ENCODE measurements around the gene ASTN1.

ASTN1 gene

GRCh38 chr1:177024623-177025022, 139.9 kb downstream of the ASTN1 start:
- DNase-seq, result no peak

DNA sequence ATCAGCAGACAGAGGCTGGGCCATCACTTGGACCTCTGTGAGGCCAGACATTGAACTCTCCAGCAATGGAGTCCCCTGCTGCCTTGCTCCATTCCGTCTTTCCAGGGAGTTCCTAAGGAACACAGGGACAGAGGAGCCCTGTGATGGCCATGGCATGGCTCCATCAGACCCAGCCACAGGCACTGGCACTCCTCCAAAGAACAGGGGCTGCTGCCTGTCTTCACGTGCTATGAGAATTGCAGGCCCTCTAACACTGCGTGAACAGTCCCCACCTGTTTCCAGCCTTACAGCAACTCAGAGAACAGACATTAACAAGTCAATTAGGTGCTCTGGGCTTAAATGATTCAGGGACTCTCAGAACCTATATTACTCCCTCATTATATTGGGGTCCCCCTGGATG, 140.8 kb downstream of the ASTN1 start:
- no peak for DNase-seq

DNA sequence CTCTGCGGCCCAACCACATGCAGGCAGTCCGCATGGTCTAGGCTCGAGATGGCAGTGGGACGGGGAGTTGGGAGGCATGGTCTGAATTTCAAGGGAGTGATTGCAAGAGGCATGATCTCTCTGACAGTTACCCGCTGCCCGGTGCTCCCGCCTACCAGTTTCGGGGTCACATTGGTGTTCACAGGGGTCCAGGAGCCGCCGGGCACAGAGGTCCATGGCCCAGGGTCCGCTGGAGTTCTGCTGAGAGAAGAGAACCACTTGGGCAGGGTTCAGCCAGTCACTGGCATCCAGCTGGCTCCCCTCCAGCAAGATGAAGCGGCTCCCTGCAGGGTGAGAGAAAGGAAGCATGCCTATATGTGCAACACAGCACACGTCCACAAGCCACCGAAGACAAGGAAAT, 141.3 kb downstream of the ASTN1 start:
- DNase-seq, result no peak

- no peak for DNase-seq
These were observed 142.8 kb downstream of the ASTN1 start for GRCh38 chr1:177021687-177022086.

DNA sequence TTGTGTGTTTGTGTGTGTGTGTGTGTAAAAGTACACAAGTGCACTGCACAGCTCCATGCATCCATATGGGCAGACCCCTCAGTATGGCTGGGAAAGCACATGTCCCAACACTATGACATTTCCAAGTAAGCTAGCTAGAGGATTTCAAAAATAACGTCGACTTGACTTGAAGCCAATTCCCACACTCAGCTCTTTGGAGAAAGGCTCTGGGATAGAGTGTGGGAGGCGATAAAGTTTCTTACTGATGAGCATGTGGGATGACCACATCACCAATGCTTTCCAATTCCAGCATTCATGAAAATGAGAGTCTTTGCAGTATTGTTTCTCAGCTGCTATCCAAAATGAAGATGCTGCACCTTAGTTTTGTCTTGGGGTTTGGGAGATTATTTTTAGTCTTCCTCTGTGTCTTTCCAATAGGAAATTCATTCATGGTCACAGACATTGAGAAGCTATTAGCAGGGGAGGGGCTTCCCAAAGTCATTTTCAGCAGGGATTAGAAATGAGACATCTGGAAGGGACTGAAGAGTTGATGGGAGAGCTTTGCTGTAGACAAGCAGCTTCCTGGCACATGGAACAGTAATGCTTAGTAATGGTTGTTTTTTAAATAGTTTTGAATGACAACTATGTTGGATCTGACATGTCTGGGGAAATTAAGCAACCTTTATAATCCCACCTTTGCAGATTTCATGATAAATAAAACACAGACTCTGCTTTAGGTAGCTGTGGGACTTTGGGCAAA, 143.5 kb downstream of the ASTN1 start:
- no peak for DNase-seq

DNA sequence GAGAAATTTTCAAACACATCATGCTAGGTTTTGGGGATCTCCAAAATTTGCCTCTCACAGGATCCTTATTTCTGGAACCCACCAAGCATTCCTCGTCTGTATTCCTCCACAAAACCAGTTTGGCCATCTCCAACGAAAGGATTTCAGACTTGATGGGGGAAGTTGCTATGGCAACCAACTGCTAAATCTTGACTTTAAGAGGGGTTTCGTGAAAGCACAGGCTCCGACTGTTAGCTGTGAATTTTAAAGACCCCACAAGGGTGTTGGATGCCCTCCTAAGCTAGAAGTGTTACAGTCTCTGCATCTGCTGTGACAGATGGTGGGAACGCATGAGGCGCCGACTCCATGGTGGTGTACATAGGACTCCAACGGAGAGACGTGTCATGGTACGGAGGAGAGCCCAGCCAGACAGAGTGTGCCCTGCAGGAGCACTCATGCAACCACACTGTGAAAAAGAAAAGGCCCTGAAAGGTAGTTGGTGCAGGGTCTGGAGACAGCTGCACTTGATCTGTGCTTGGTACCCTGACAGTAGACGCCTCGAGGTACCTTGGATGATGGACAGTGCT, 147.1 kb downstream of the ASTN1 start:
- DNase-seq, result no peak

GRCh38 chr1:177014325-177014724, 150.2 kb downstream of the ASTN1 start:
- no peak for DNase-seq

DNA sequence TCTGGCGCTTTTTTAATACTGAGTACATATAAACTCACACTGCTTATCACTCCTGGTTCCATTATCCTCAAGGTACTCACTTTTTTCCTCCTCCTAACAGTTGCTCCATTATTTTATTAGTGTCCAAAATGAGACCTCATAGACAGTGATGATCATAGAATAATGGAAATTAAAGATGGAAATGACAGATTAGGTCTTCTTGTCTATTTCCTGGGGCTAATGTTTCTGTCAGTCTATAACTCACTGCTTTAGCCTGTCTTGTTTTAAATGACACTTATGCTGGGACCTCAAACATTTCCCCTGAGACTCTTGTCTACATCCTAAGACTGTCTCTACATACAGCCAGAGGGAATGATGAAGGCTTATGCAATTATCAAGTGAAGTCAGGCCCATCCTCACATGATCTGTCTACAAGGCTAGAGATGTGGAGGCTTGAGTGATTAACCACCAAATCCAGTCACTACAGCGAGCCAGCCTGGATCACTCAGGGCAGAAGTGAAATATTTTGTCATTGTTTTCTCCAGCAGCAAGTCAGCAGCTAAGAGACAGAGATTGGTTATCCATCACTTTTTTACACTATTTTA, 152.1 kb downstream of the ASTN1 start:
- DNase-seq, result no peak

DNA sequence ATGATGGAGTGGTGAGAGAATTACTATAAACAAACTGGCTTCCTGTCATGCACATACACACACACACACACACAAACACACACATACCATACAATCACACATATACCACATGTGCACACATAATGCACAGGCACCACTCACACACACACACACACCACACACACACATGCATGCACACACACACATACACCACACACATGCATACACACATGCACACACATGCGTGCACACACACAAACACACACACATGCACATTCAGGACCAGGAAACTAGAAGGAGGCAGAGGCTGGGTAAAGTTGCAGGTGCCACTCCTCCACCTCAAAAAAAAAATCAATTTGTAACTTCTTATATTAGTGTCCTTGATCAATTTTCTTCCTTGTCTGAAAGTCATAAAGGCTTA, 153.0 kb downstream of the ASTN1 start:
- DNase-seq, result no peak

GRCh38 chr1:177010211-177010825, 154.2 kb downstream of the ASTN1 start:
- DNase-seq, result no peak

GRCh38 chr1:177008653-177009052, 155.9 kb downstream of the ASTN1 start:
- DNase-seq, result no peak

DNA sequence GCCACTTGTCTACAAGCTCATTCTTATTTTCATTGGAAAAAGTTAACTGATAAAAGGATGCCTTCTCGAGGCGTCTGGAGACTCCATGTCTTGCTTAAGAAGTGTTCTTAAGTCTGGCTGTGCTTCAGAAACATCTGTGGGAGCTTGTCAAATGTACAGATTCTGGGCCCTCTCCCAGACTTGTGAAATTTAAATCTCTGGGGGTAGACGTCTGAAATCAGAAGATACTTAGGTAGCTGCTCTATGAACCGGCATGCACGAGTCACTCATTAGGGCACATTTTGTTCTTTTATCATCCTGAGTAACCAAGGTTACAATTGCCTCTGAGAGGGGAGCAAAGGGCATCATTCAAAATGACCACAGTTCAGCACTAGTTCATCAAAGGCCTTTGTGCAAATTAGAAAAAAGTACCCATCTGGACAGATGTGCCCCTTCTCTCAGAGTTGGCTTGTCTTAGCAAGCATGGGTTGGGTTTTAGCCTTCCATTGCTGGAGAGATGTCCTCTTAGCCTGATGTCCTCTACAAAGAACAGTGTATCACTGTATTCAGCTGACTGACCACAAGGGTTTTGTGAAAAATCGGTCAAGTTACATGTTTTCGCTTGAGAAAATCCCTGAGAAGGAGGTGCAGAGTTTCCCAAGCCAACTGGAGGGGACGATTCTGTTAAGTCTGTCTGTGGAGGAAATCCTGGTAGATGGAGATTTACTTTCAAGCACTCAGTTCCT, 156.9 kb downstream of the ASTN1 start:
- no peak for DNase-seq

GRCh38 chr1:177002891-177003290, 161.6 kb downstream of the ASTN1 start:
- no peak for DNase-seq

DNA sequence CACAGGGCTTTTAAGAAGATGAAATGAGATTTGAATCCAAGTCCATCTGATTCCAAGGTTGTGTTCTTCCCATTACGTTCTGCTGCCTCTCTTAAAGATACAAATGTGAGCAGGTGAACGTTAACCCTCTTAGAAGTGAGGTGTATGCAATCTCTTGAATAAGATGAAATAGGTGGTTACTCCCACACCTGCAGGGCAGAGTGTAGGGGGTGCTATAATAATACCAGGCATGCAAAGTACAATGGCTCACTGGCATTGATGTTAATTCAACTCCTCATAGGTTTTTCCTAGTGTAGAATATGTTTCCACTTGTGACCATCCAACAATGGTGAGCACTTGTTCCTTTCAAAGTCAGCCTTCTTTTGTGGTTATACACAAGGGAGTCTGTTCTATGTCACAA, 163.0 kb downstream of the ASTN1 start:
- DNase-seq, result no peak

- no peak for DNase-seq
These were observed 166.2 kb downstream of the ASTN1 start for GRCh38 chr1:176998183-176998795.

- DNase-seq, result no peak
These were observed 167.9 kb downstream of the ASTN1 start for GRCh38 chr1:176996456-176997090.

GRCh38 chr1:176994931-176995596, 169.4 kb downstream of the ASTN1 start:
- DNase-seq, result no peak

DNA sequence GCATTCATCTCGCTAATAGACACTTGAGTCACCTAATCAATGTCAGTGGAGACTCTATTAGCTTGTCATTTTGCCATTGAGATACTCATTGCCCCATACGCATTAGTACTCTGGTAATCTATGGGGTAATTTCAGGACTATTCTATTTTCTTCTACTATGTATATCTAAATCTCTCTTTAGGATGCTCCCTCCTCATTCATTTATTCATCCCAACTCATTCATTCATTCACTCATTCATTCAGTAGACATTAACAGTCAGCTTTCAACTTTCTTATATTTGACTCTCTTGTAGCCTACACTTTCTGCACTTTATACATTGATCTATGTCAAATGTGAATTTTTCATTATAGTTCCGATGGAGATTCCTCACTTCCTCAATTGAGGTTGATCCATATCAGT, 170.9 kb downstream of the ASTN1 start:
- no peak for DNase-seq

- no peak for DNase-seq
These were observed 174.8 kb downstream of the ASTN1 start for GRCh38 chr1:176989754-176990153.

GRCh38 chr1:176989023-176989422, 175.5 kb downstream of the ASTN1 start:
- no peak for DNase-seq

GRCh38 chr1:176987016-176987415, 177.5 kb downstream of the ASTN1 start:
- DNase-seq, result no peak

DNA sequence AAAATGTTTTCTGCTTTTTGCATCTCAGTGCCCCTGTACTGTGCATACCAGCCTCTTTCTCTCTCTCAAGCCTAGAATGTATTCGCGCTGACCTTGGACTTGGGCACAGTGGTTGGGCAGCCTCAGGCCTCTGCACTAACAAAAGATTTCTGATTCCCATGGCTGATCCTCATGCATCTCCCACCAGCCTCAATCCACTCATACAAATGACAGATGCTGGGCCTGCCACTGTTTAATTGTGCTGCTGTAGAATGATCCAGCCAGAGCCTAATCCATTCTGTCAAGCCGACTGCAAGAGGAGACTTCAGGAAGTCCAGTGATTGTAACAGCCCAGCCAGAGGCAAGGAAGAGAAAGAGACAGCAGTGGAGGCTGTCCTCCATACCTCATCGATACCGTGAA, 180.8 kb downstream of the ASTN1 start:
- no peak for DNase-seq

Data from NCI-H2029 treated with DMSO at 0.1 percent for 48 hours (cell line).